ENCODE data around the gene TSHZ3.

DNA sequence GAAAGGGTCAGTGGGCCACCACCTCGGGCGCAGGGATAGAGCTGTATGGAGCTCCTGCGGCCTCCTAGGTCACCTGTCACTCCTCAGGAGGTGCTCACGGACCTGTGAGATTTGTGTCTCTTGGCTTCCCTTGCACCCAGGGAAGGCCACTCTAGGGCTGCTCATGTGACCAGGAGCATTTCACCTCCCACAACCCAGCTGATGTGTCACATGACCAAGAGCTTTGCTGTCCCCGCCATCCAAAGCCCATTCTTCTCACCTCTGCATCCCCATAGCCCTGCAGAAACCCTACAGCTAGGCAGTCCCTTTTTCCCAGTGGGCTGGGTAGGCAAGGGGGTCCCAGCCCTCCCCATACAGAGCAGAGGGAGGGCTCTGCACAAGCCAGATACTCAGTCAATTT, 51.2 kb downstream of the TSHZ3 start:
- TF ChIP-seq, protein P1, sequence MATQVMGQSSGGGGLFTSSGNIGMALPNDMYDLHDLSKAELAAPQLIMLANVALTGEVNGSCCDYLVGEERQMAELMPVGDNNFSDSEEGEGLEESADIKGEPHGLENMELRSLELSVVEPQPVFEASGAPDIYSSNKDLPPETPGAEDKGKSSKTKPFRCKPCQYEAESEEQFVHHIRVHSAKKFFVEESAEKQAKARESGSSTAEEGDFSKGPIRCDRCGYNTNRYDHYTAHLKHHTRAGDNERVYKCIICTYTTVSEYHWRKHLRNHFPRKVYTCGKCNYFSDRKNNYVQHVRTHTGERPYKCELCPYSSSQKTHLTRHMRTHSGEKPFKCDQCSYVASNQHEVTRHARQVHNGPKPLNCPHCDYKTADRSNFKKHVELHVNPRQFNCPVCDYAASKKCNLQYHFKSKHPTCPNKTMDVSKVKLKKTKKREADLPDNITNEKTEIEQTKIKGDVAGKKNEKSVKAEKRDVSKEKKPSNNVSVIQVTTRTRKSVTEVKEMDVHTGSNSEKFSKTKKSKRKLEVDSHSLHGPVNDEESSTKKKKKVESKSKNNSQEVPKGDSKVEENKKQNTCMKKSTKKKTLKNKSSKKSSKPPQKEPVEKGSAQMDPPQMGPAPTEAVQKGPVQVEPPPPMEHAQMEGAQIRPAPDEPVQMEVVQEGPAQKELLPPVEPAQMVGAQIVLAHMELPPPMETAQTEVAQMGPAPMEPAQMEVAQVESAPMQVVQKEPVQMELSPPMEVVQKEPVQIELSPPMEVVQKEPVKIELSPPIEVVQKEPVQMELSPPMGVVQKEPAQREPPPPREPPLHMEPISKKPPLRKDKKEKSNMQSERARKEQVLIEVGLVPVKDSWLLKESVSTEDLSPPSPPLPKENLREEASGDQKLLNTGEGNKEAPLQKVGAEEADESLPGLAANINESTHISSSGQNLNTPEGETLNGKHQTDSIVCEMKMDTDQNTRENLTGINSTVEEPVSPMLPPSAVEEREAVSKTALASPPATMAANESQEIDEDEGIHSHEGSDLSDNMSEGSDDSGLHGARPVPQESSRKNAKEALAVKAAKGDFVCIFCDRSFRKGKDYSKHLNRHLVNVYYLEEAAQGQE (IDR thresholded peaks at IDR 0.05; ENCODE audit: borderline replicate concordance): no peak
- TF ChIP-seq, protein P2, sequence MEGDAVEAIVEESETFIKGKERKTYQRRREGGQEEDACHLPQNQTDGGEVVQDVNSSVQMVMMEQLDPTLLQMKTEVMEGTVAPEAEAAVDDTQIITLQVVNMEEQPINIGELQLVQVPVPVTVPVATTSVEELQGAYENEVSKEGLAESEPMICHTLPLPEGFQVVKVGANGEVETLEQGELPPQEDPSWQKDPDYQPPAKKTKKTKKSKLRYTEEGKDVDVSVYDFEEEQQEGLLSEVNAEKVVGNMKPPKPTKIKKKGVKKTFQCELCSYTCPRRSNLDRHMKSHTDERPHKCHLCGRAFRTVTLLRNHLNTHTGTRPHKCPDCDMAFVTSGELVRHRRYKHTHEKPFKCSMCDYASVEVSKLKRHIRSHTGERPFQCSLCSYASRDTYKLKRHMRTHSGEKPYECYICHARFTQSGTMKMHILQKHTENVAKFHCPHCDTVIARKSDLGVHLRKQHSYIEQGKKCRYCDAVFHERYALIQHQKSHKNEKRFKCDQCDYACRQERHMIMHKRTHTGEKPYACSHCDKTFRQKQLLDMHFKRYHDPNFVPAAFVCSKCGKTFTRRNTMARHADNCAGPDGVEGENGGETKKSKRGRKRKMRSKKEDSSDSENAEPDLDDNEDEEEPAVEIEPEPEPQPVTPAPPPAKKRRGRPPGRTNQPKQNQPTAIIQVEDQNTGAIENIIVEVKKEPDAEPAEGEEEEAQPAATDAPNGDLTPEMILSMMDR (IDR thresholded peaks at IDR 0.05; ENCODE audit: poor library complexity, severe bottlenecking): no peak
- TF ChIP-seq POLR2AphosphoS5 (IDR thresholded peaks at IDR 0.05) (no peak), MXI1 (conservative IDR thresholded peaks at IDR 0.05; ENCODE audit: poor library complexity, severe bottlenecking) (no peak)
